Mesenchymal stem cell (in vitro differentiated cells and primary cell): ENCODE data around the gene ZNF80.

Experiments
- DNase-seq: peaks from one replicate; pipeline ENCODE4 v3.0.0-alpha.2; 2013
- H2AFZ ChIP-seq: one replicate; pipeline ENCODE4 v1.6.1; 2013; ENCODE audit warnings: low read depth, mild to moderate bottlenecking, control low read depth, inconsistent platforms, low read length, moderate library complexity
- H2AK5ac ChIP-seq: 2 replicates; pipeline ENCODE4 v1.6.1; 2013; ENCODE audit warnings: low read length, moderate library complexity, mild to moderate bottlenecking, inconsistent platforms; ENCODE audit not compliant: severe bottlenecking
- H2BK120ac ChIP-seq: one replicate; pipeline ENCODE4 v1.6.1; 2013; ENCODE audit warnings: low read depth, mild to moderate bottlenecking, inconsistent platforms, low read length, moderate library complexity
- H2BK12ac ChIP-seq, 2 experiments: one replicate each; pipeline ENCODE4 v1.6.1; 2013; ENCODE audit warnings: inconsistent platforms in 2 of 2, low read length in 2 of 2, mild to moderate bottlenecking in 2 of 2, moderate library complexity in 2 of 2, control low read depth in 1 of 2
- H2BK15ac ChIP-seq: one replicate; pipeline ENCODE4 v1.6.1; 2013; ENCODE audit warnings: mild to moderate bottlenecking, low read depth, inconsistent platforms; ENCODE audit not compliant: poor library complexity, severe bottlenecking
- H2BK5ac ChIP-seq: 2 replicates; pipeline ENCODE4 v1.6.1; 2013; ENCODE audit warnings: low read depth, mild to moderate bottlenecking, low read length, control low read depth, inconsistent platforms; ENCODE audit not compliant: poor library complexity, severe bottlenecking
- H3K14ac ChIP-seq, 2 experiments: one replicate each; pipeline ENCODE4 v1.6.1; 2013; ENCODE audit warnings: inconsistent platforms in 2 of 2, low read length in 2 of 2, control low read depth in 1 of 2, mild to moderate bottlenecking in 1 of 2, moderate library complexity in 1 of 2
- H3K18ac ChIP-seq, 2 experiments: one replicate each; pipeline ENCODE4 v1.6.1; 2013; ENCODE audit warnings: inconsistent platforms in 2 of 2, low read length in 2 of 2, control low read depth in 1 of 2, low read depth in 1 of 2, mild to moderate bottlenecking in 1 of 2
- H3K23ac ChIP-seq, 2 experiments: one replicate each; pipeline ENCODE4 v1.6.1; 2013; ENCODE audit warnings: inconsistent platforms in 2 of 2, low read length in 2 of 2, mild to moderate bottlenecking in 2 of 2, moderate library complexity in 2 of 2, control low read depth in 1 of 2
- H3K27ac ChIP-seq: 2 replicates; pipeline ENCODE4 v1.5.1; 2013; ENCODE audit warnings: mild to moderate bottlenecking, moderate library complexity, low read length, control low read depth, inconsistent platforms; ENCODE audit not compliant: poor library complexity, severe bottlenecking
- H3K27me3 ChIP-seq, 2 experiments: 2 replicates each; pipeline versions ENCODE4 v1.6.1 to v1.7.0; 2013; ENCODE audit warnings: low read length in 2 of 2, mild to moderate bottlenecking in 2 of 2, moderate library complexity in 2 of 2, control low read depth in 1 of 2, inconsistent platforms in 1 of 2; ENCODE audit not compliant: control insufficient read depth in 1 of 2, insufficient read depth in 1 of 2
- H3K36me3 ChIP-seq, 2 experiments: 2 replicates each; pipeline versions ENCODE4 v1.6.1 to v1.7.0; 2013; ENCODE audit warnings: low read length in 2 of 2, control low read depth in 1 of 2, inconsistent platforms in 1 of 2, low read depth in 1 of 2, mild to moderate bottlenecking in 1 of 2; ENCODE audit not compliant: insufficient read depth in 2 of 2, control insufficient read depth in 1 of 2
- H3K4ac ChIP-seq, 2 experiments: one replicate each; pipeline ENCODE4 v1.6.1; 2013; ENCODE audit warnings: inconsistent platforms in 2 of 2, low read length in 2 of 2, mild to moderate bottlenecking in 2 of 2, moderate library complexity in 2 of 2, control low read depth in 1 of 2, low read depth in 1 of 2
- H3K4me1 ChIP-seq: 2 replicates; pipeline ENCODE4 v1.6.1; 2013; ENCODE audit warnings: low read depth, low read length, control low read depth; ENCODE audit not compliant: control insufficient read depth, insufficient read depth
- H3K4me2 ChIP-seq: 2 replicates; pipeline ENCODE4 v1.6.1; 2013; ENCODE audit warnings: low read length, mild to moderate bottlenecking, inconsistent platforms; ENCODE audit not compliant: poor library complexity, severe bottlenecking
- H3K4me3 ChIP-seq, 2 experiments: 2 replicates each; pipeline versions ENCODE4 v1.5.1 to v1.7.0; 2013; ENCODE audit warnings: low read length in 2 of 2, mild to moderate bottlenecking in 2 of 2, control low read depth in 1 of 2, low read depth in 1 of 2; ENCODE audit not compliant: insufficient read depth in 1 of 2
- H3K79me1 ChIP-seq: replicated peaks from 2 replicates; pipeline ENCODE4 v1.6.1; 2013; ENCODE audit warnings: mild to moderate bottlenecking, control low read depth, low read length, inconsistent platforms; ENCODE audit not compliant: poor library complexity, severe bottlenecking
- H3K9ac ChIP-seq: 2 replicates; pipeline ENCODE4 v1.7.0; 2013; ENCODE audit warnings: mild to moderate bottlenecking, low read length, moderate library complexity
- H3K9me3 ChIP-seq: 2 replicates; pipeline ENCODE4 v1.7.0; 2013; ENCODE audit warnings: mild to moderate bottlenecking, low read length; ENCODE audit not compliant: control insufficient read depth
- H4K8ac ChIP-seq: one replicate; pipeline ENCODE4 v1.6.1; 2013; ENCODE audit warnings: inconsistent platforms, mild to moderate bottlenecking, low read length, moderate library complexity
- H4K91ac ChIP-seq: one replicate; pipeline ENCODE4 v1.6.1; 2013; ENCODE audit warnings: mild to moderate bottlenecking, low read length, inconsistent platforms
- WGBS: methylation state at CpG from one replicate; pipeline ENCODE4 v1.1.7; 2013; ENCODE audit warnings: mixed read lengths; 5-methylcytosine and 5-hydroxymethylcytosine counted together

The ZNF80 gene

GRCh38 chr3:114260152-114260551 lies 22.8 kb upstream of the ZNF80 start:
- Histone ChIP-seq H3K9ac (no peak overlapping the region), H4K8ac (no peak overlapping the region), H2AFZ (no peak overlapping the region), H2AK5ac (no peak overlapping the region), H3K79me1 (no peaks in the 10 kb centered on the region), H3K36me3 (no peaks in the 10 kb centered on the region), H3K9me3 (peaks cover 6% of the 10 kb centered on the region), H3K4me1 (no peaks in the 10 kb centered on the region), H4K91ac (no peak overlapping the region), H2BK15ac (no peak overlapping the region), H3K4me2 (no peak overlapping the region), H3K18ac (no peak overlapping the region), H3K27me3 (no peaks in the 10 kb centered on the region), H3K14ac (no peak overlapping the region), H3K4ac (no peak overlapping the region), H3K23ac (no peak overlapping the region), H2BK12ac (no peak overlapping the region), H2BK120ac (no peak overlapping the region), H3K4me3 (no peak overlapping the region), H2BK5ac (no peak overlapping the region), H3K27ac (no peak overlapping the region)
- no peak for DNase-seq

GRCh38 chr3:114259566-114259965 lies 22.2 kb upstream of the ZNF80 start:
- Histone ChIP-seq H4K8ac (no peak overlapping the region), H2BK5ac (no peak overlapping the region), H3K79me1 (no peaks in the 10 kb centered on the region), H3K9ac (no peak overlapping the region), H3K4ac (no peak overlapping the region), H2BK12ac (no peak overlapping the region), H3K14ac (no peak overlapping the region), H2BK15ac (no peak overlapping the region), H3K27me3 (no peaks in the 10 kb centered on the region), H2AFZ (no peak overlapping the region), H3K4me3 (no peak overlapping the region), H3K4me1 (no peaks in the 10 kb centered on the region), H3K9me3 (peaks cover 6% of the 10 kb centered on the region), H3K4me2 (no peak overlapping the region), H3K23ac (no peak overlapping the region), H3K36me3 (no peaks in the 10 kb centered on the region), H2BK120ac (no peak overlapping the region), H2AK5ac (no peak overlapping the region), H3K27ac (no peak overlapping the region), H4K91ac (no peak overlapping the region), H3K18ac (no peak overlapping the region)
- no peak for DNase-seq
- WGBS = no CpG with 5 or more reads among the region's 1 CpG

GRCh38 chr3:114253505-114253904 lies 16.1 kb upstream of the ZNF80 start:
- Histone ChIP-seq H3K4me1 (no peaks in the 10 kb centered on the region), H3K23ac (no peak overlapping the region), H3K79me1 (no peaks in the 10 kb centered on the region), H3K9me3 (peaks cover 2% of the 10 kb centered on the region), H3K4me2 (no peak overlapping the region), H3K36me3 (no peaks in the 10 kb centered on the region), H2BK5ac (no peak overlapping the region), H2BK15ac (no peak overlapping the region), H3K18ac (no peak overlapping the region), H2BK12ac (no peak overlapping the region), H3K4ac (no peak overlapping the region), H3K4me3 (no peak overlapping the region), H2AK5ac (no peak overlapping the region), H4K91ac (no peak overlapping the region), H2AFZ (no peak overlapping the region), H3K27me3 (peaks cover 0 to 4% of the 10 kb centered on the region in 2 experiments), H3K9ac (no peak overlapping the region), H3K14ac (no peak overlapping the region), H2BK120ac (no peak overlapping the region), H4K8ac (no peak overlapping the region), H3K27ac (no peak overlapping the region)
- no peak for DNase-seq
- WGBS = 89% methylated on average over 1 of the region's 1 CpG

GRCh38 chr3:114252954-114253353 lies 15.6 kb upstream of the ZNF80 start:
- WGBS = 71% methylated on average over 1 of the region's 1 CpG
- no peak overlapping the region for H3K4me3 ChIP-seq

More at GRCh38 chr3:114252954-114253353, 15.6 kb upstream of the ZNF80 start:
- no peaks in the 10 kb centered on the region for H3K4me1 ChIP-seq
- no peak overlapping the region for H2BK15ac ChIP-seq
- H3K9ac ChIP-seq = no peak overlapping the region
- peaks cover 0 to 4% of the 10 kb centered on the region in 2 experiments for H3K27me3 ChIP-seq
- H3K4ac ChIP-seq = no peak overlapping the region
- no peak overlapping the region for H3K18ac ChIP-seq
- H2AFZ ChIP-seq = no peak overlapping the region
- H3K9me3 ChIP-seq = no peaks in the 10 kb centered on the region
- H3K36me3 ChIP-seq = no peaks in the 10 kb centered on the region
- no peak overlapping the region for H4K91ac ChIP-seq
- no peak overlapping the region for H4K8ac ChIP-seq
- no peak overlapping the region for H2BK5ac ChIP-seq
- H3K14ac ChIP-seq = no peak overlapping the region
- no peak overlapping the region for H2BK120ac ChIP-seq
- no peak for DNase-seq
- no peak overlapping the region for H2BK12ac ChIP-seq
- no peak overlapping the region for H2AK5ac ChIP-seq
- H3K23ac ChIP-seq = no peak overlapping the region
- no peak overlapping the region for H3K27ac ChIP-seq
- H3K4me2 ChIP-seq = no peak overlapping the region
- H3K79me1 ChIP-seq = no peaks in the 10 kb centered on the region
